GM03348 (cell line): ENCODE measurements around the gene OTULIN.

Source experiments
- DNase-seq: peaks from one replicate; pipeline ENCODE4 v3.0.0; 2012; ENCODE audit warnings: low spot score

Gene OTULIN

DNA sequence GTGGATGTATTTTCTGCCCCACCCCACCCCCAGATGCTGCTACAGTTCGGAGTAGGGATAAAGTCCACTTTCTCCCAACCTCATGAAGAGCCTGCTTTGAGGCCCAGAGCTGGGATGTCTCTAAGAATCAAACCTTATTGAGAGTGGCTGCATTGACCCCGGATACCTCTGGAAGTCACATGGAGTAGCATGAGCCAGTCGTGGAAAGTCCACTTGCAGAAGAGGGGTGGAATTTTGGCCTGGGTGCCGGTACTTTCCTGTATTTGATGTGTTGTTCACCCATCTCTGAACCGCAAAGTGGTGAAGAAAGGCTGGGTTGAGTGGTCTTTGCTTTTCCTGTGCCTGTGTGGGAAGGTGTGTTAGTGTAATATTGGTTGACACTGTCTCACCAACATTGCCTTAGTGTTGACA, 3.7 kb downstream of the OTULIN start:
- no peak for DNase-seq

DNA sequence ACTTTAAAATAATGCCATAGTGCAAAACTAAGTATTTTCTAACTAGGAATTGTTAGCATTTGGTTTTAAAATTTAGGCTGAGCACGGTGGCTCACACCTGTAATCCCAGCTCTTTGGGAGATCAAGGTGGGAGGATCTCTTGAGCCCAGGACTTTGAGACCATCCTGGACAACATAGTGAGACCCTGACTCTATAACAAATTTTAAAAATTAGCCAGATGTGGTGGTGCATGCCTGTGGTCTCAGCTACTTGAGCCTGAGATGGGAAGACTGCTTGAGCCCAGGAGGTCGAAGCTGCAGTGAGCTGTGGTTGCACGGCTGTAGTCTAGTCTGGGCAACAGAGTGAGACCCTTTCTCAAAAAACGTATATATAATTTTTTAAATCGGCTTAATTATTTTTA, 4.9 kb downstream of the OTULIN start:
- DNase-seq, result no peak

DNA sequence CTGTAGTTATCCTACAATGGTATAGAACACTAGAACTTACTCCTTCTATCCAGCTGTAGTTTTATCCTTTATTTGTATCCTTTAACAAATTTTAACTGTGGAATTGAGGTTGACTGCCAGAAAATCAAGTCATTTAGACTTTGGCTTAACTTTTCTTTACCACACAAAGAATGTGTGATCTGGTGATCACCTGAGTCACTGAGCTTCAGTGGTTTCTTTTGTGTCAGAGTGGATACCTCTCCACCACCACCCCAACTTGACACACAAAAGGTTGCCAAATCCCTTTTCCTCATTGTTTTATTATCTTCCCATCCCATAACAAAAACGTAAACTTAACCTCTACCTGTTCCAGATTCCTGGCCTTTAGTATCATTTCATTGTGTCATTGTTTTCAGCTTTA, 5.5 kb downstream of the OTULIN start:
- no peak for DNase-seq

DNA sequence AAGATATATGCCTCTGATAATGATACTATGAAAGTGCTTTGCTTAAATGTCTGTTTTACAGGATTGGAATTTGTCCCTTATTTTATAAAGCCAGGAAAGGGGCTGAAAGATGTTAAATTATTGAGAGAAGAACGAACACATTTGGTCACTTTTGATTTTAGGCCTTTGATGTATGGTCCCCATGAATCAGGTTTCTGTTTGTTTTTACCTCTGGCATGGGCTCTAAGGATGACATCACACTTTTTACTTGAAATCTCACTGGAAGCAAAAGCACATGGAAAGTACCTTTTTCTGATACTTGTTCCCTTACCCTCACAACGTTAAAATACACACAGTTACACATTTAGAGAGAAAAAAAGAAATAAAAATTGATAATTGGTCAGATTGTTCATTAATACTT, 6.9 kb downstream of the OTULIN start:
- no peak for DNase-seq

DNA sequence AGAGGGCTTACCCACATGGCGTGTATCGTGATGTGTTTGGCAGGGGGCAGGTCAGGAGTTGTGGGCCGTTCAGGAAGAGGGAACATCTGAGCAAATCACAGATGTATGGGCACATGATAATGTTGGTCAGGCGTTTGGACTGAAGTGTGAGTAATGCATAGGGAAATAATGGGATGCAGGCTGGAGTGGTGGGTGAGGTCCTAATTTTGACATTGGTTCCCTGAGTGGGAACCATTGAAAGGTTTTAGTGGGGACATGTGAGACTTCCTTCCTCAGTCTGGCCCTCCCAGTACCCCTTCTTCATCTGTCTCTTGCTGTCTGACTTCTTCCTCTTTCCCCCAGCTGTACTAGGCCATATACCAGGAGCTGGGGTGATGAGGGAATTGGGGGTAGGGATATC, 7.6 kb downstream of the OTULIN start:
- DNase-seq, result no peak

DNA sequence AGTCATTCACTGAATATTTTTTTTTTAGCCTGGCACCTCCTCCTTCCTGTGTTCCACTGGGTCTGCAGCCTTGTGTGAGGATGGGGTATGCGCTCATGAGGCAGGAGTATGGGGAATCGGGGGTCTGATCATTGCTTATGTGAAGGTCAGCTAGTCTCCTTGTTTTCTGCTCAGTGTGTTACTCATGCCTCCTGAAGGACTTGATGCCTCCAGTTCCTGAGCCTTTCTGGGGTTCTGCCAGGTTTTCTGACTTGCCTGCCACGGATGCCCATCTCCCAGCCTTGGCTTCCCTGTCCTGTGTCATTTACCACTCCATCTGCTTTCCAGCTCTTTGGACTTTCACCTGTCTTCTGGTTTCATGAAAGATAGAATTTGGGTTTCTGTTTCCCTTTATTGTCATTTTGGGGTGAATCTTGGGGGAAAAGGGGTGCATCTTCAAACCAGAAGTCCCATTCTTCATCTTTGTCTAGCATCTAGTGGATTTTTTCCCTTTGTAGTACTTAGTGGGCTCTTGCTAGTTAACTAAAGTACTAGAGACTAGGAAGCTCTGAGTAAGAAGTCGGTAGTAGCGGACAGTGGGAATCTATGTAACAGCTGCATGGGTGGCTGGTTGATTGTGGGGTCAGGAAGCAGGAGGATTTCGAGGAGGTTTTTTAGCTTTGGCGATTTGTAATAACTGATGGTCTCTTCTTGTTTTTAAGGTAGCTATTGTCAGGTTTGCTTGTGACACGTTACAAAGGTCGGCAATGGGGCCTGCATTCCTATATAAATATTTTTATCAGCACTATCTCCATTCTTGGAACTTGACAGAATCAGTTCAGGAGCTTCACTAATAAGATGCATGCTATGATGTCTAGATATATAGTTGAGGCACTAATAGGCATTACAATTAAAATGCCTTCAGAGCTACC, 8.2 kb downstream of the OTULIN start:
- DNase-seq, result no peak

DNA sequence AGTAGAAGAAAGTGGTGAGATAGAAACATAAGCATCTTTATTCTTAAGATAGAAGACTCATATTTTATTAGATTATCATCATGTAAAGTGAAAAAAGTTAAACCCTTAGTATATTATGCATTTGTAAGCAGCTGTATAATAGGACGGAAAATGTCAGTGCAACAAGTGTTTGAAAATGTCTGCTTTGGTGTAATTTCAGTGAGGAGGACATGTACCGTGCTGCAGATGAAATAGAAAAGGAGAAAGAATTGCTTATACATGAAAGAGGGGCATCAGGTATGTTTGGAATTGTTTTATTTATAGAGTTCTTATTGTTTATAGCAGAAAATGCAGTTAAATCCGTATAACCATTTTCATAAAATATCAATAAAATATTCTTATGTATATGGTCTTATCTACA, 8.9 kb downstream of the OTULIN start:
- DNase-seq, result no peak

DNA sequence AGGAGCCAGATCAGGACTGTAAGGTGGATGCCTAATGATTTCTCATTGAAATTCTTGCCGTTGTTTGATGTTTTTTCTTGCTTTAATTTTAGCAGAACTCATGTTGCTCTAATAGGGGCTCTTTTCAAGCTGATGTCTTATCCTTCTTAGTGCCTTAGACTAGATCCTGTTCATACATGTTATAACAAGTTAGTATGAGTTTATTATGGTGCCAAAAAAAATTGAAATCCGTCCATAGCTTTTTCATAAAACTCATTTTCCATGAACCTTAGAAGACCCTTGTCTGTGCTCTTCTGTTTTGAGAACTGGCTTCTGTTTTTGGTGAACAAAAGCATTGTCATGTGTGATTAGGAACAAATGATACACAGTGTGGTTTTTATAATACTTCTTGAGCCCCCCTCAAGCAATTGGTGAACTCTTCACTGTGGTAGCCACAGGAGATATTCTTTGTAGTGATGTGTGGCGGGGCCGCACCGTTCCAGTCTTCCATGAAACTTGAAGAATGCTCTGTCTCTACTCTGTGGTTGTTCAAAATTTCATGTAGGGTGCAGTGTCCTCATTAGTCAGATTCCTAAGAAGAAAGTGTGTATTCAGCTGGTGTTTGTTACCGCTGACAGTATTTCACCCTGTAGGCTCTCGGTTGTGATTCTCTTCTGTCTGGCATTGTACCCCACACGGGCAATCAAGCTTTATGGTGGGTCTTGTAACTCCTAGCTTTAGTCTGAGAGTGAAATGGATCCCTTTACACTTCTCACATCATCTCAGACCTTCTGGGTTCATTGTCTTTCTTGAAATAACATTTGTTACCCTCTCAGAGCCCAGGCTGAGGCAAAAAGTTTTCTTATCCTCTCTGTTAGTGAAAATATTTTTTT, 10.7 kb downstream of the OTULIN start:
- DNase-seq, result no peak

DNA sequence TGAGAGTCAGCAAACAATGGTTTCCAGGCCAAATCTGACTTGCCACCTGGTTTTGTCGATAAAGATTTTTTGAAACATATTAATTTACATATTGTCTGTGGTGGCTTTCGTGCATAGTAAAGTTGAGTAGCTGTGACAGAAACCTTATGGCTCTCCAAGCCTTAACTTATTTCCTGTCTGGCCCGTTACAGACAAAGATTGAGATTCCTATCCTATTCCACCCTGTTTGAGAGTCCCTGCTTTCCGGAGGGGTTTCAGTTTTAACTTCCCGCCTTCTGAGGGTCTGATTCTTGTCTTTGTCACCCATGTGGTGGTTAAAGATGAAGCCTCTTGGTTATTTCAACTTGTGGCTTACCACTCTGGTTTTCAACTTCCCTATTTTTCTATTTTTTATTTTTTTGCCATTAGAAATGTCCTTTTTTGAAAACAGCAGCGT, 11.4 kb downstream of the OTULIN start:
- DNase-seq, result no peak

DNA sequence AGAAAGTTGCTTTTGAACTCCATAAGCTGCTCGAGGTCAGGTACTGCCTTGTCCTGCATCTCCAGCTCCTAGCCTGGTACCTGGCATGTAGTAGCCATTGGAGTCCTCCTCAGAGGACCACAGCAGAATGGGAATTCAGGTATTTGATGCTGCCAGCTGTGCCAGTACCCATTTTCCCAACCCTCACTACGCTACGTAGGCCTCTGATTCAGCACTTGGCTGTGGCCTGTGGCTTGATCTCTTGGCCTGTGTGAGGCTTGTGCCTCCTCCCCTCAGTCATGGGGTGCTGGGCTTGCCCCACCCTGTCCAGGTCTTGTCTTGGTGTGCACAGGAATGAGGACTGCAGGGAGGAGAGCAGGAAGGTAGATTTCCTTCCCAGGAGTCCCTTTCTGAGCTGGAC, 11.8 kb downstream of the OTULIN start:
- DNase-seq, result no peak

DNA sequence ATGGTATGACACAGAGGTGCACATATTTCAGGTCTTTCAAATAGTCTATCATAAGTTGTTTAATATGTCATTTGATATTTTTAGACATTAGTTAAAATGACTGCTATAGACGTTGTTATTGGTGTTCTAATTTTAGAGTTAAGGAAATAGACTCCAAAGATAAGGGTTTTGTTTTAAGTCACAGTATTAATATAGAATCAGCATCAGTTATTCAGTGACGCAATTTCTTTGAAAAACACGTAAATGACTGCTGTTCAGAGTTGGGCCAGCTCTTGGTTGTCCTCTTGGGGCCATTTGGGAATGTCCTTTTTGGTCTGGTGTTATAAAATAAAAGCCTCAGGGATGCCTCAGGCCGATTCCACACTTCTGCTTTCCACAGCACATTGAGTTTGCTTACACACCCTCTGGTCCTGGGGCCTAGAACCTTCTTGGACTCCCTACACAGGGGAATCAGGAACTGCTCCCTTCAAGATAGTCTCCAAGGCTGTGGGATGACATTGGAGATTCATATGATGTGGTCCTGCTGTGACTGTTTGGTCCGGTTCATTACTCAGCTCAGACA, 14.3 kb downstream of the OTULIN start:
- DNase-seq, result no peak

DNA sequence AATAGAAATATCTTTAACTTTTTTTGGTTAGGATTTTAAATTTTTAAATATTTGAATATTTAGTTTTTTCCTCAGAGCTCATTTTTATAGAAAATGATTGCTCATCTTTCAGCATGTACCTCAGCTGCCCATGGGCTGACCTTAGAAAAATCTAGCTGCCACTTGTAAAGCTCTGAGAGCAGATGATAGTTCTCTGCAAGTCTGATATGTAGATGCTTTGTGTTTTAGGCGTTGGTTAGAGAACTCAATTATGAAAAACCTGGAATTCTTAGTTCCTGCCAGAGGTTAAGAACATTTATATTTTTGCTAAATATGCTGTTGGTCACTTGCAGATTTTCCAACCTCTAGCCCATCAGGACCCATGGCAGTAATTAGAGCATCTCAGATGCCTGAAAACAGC, 15.1 kb downstream of the OTULIN start:
- DNase-seq, result no peak

DNA sequence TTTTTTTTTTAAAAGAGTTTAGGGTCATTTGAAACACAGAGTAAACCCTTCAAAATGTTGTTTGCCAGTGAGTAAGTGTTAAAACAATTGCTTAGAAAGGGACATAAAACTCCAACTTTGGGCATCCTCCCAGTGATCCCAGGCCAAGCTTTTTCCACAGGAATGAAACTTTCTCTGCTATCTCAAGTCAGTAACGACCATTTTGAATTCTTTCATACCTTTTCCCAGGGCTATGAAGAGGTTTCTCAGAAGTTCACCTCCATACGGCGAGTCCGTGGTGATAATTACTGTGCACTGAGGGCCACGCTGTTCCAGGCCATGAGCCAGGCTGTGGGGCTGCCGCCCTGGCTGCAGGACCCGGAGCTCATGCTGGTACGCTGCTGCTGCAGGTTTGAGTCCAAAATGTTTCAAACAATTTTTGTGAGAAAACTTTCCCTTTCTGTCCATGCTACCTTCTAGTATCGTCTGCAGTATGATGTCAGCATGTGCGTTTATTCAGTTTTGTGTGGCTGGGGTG, 16.8 kb downstream of the OTULIN start:
- DNase-seq, result no peak

DNA sequence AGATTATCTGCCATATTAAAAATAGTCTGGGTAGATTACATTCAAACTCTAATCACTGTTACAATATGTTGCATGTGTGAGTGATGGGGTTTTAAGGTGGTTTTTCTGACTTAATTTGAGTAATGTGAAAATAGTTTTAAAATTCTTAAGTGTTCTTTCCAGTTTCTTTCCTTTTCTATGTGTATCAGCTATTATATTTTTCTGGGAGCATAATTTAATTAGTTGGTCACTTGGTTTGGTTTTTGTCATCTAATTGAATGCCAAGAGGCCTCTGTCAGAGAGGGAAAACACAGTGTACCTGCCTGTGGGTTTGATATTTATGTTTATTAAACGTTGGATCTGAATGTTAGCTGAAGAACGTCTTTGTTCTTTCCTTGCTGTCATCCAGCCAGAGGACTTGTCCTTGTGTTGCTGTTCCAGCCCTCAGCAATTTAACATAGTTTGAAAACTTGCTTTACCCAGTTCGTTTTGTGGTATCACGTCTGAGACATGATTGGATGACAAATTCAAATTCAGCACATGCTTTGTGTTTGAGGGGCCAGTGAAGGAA, 19.5 kb downstream of the OTULIN start:
- no peak for DNase-seq

DNA sequence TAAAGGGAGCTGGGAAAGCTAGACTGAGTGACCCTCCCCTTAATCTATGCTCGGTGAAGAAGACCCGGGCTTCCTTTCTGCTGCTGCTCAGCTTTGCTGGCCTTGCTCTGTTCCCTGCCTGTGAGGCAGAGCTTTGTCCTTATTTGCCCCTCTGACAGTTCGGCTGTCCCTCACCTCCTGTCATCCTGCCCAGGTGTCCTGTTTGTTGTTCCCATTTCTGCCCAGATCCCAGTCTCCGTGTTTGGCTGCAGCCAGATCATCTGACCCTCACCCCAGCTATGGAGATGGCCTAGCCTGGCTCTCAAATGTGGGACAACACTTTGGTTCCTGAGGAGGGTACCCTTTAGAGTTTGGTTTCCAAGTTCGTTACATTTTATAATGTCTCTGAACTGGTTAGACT, 20.2 kb downstream of the OTULIN start:
- DNase-seq, result no peak

DNA sequence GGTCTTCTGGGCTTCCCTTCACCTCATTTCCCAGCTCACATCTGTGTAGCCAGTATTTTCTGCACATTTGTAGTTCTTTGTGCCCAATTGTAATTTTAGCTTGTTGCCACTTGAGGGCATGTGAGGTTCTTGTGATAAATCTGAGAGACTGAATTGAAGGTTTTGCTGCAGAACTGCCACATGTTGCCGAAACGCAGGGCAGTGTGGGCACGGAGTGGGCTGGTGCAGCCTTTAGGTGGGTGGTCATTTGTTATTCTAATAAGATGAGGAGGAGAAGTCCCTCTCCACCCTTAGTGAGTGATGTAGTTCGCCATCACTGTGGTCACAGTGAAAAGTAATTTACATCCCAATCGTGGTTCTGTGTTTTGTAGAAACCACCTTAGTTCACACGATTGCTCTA, 21.2 kb downstream of the OTULIN start:
- peak; percentile 78 for DNase-seq

DNA sequence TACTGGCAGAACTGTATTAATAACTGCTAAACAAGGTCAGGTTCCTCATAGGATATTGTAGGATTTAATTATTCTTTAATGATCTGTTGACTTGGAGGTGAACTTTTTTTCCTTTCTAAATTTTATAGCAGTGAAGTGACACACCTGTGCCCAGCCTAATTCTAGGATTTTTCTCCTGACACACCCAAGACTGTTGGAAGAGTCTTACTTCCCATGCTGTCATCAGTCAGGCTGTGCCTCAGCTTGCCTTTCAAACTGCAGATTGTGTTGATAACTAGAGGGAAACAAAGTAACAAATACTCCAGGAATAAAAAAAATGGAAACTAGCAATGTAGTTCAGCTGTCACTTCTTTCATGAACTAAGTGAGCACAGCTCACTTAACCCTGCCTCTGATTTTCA, 22.0 kb downstream of the OTULIN start:
- no peak for DNase-seq

DNA sequence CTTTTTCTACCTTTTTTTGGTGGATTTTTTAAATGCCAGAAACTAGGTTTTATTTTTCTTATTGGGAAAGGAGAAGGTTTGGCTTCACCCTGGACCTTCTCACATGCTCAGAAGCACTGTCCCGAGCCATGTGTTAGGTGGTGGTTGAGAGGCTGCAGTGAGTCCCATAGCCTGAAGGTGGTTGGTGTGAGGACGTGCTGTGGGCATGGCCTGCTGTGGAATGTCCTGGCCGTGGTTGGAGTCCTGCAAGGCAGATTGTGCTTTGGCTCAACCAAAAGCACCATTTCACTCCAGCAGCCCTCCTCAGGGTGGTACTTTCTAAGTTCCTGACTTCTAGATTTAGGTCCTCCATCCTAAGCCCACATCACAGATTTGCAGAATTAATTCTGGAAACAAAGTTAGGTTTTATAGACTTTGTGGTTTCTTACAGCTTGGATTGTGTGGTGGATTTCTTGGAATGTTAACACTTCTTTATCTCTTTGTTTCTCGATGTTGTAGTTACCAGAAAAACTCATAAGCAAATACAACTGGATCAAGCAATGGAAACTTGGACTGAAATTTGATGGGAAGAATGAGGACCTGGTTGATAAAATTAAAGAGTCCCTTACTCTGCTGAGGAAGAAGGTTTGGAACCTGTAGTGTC, 22.6 kb downstream of the OTULIN start:
- peak; percentile 32 for DNase-seq

DNA sequence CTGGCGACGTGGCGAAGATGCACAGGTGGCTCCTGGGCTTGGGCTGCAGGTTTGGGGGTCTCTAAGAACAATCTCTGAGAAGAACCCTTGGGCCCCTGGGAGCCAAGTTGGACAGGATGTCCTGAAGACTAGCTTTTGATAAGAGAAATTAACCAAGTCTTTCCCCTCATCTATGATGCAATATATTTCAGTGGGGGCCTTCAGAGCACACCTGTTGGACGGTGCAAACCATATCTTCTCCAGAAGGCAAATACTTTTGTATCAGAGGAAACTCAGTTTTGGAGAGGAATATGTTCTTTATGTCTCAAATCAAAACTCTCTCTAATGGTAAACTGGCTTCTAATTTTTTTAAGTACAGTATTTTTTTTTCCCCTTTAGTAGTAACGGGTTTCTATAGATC, 28.6 kb downstream of the OTULIN start:
- DNase-seq, result no peak

DNA sequence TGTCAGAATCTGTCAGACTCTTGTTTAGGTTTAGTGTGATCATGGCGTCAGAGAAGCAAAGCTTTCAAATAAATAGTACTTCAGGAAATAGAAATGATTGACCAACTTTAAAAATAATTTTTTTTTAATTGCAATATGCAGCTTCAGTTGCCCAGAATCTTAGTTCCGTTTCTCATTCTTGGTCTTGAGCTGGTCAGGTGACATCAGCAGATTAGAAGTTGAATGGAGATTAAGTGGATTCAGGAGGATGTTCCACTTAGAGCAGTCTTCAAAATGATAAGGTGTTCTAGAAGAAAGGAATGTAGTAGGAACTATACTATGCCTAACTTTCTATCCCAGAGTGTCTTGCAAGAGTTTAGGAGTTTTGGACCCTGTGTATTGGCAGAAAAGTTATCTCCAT, 30.6 kb downstream of the OTULIN start:
- no peak for DNase-seq

DNA sequence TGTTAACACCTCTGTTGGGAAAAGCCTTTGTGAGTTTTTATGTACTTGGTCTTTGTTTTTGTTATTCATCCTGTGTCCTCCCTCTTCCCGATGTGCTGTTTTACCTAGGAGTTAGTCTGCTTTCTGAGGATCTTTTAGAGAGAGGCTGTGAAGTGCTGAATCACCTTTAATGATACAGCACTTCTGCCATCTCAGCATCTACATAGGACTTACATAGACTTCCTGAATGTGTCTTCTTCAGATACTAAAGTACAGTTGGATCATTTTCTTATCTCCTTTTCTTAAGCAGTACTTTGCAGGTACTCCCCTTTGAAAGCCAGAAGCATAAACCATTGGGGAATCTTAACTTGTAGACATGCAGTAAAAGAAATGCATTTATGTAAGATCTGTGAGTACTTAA, 31.5 kb downstream of the OTULIN start:
- no peak for DNase-seq

DNA sequence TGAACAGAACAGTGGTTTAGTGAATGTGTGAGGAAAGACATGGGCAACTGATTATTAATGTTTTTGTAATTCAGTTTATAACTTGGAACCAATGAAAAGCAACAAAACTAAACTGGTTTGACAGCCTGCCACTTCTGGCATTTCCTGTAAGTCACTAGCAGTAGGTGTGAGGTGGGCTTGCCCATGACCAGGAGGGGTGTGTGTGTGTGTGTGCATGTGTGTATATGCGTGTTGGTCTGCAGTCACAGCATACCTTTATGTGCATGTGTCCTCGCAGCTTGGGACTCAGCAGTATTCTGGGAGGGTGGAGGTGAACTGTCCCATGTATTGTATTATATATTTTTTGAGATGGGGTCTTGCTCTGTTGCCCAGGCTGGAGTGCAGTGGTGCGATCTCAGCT, 32.3 kb downstream of the OTULIN start:
- DNase-seq, result no peak
